CD4-positive, alpha-beta T cell (primary cell): ENCODE data around the gene MNS1. TPM values are rescaled to one million over a fixed set of nuclear protein-coding genes. Genes with fewer than 3 reads are reported as not detected.

Source experiments
- ATAC-seq: fragments of 200-7000 bp; cut with Tn5 transposase; one replicate; pipeline ENCODE4 v1.10.0; 2022; ENCODE audit warnings: mild to moderate bottlenecking; ENCODE audit not compliant: poor library complexity
- CTCF ChIA-PET: fragments of 350-600 bp; sonication (Branson Sonifier 250); formaldehyde crosslinking; loops from one replicate; lab custom pipeline; 2021; ENCODE audit warnings: antibody characterized with exemption, inconsistent platforms; lab: Charles Lee
- POLR2A ChIA-PET: fragments of 350-600 bp; sonication (Branson Sonifier 250); formaldehyde crosslinking; loops from one replicate; lab custom pipeline; 2021; ENCODE audit warnings: antibody characterized with exemption, inconsistent platforms; lab: Charles Lee
- DNase-seq, 14 experiments: peaks; one replicate each; pipeline ENCODE4 v3.0.0-alpha.2; 2013 to 2020; ENCODE audit warnings: mixed read lengths in 2 of 14
- H3K27ac ChIP-seq, 2 donors: one replicate each; pipeline versions ENCODE4 v1.5.1 to v1.7.0; 2013; ENCODE audit warnings: low read length in 2 of 2, low read depth in 1 of 2, mild to moderate bottlenecking in 1 of 2
- H3K27me3 ChIP-seq, 2 experiments: 1 replicate in 1 of 2; 2 replicates in 1 of 2; pipeline versions ENCODE4 v1.6.1 to v1.7.0; 2013; ENCODE audit warnings: low read length in 2 of 2, control low read depth in 1 of 2, mild to moderate bottlenecking in 1 of 2, moderate library complexity in 1 of 2; ENCODE audit not compliant: insufficient read depth in 2 of 2, control insufficient read depth in 1 of 2
- H3K36me3 ChIP-seq: one replicate; pipeline ENCODE4 v1.6.1; 2013; ENCODE audit warnings: low read length, control low read depth; ENCODE audit not compliant: insufficient read depth
- H3K4me1 ChIP-seq: one replicate; pipeline ENCODE4 v1.6.1; 2013; ENCODE audit warnings: low read length, control low read depth; ENCODE audit not compliant: insufficient read depth
- H3K4me3 ChIP-seq: one replicate; pipeline ENCODE4 v1.5.1; 2013; ENCODE audit warnings: mild to moderate bottlenecking, low read length, moderate library complexity
- H3K9me3 ChIP-seq, 2 experiments: 1 replicate in 1 of 2; 2 replicates in 1 of 2; pipeline versions ENCODE4 v1.6.1 to v1.7.0; 2013; ENCODE audit warnings: low read length in 2 of 2, mild to moderate bottlenecking in 2 of 2, control low read depth in 1 of 2, moderate library complexity in 1 of 2; ENCODE audit not compliant: control insufficient read depth in 1 of 2, insufficient read depth in 1 of 2
- H3K27ac Mint-ChIP-seq: one replicate; pipeline ENCODE4 v1.8.0; 2020; ENCODE audit warnings: mixed read lengths
- H3K27me3 Mint-ChIP-seq: one replicate; pipeline ENCODE4 v1.8.0; 2021; ENCODE audit warnings: mixed read lengths
- H3K36me3 Mint-ChIP-seq: one replicate; pipeline ENCODE4 v1.8.0; 2021; ENCODE audit warnings: low read depth, mixed read lengths
- H3K4me1 Mint-ChIP-seq: one replicate; pipeline ENCODE4 v1.8.0; 2021; ENCODE audit warnings: low read depth, mixed read lengths
- H3K4me3 Mint-ChIP-seq: one replicate; pipeline ENCODE4 v1.8.0; 2020; ENCODE audit warnings: mild to moderate bottlenecking, mixed read lengths
- H3K9me3 Mint-ChIP-seq: one replicate; pipeline ENCODE4 v1.8.0; 2020; ENCODE audit warnings: mixed read lengths
- intact Hi-C, 2 experiments: fragments of 100-400 bp; cut with DNase I in 1 of 2; cut with micrococcal nuclease in 1 of 2; formaldehyde crosslinking; loops; one replicate each; pipeline versions ENCODE4 v1.15.1 to v1.9.0; 2023 to 2025; cut with DNase I, micrococcal nuclease
- total RNA-seq, 174 experiments: library from RNA in 2 of 174; stranded (reverse) in 2 of 174; gene quantifications; one replicate each; pipeline ENCODE4 v1.2.3 and lab custom pipeline; 2021 to 2026
- TF ChIP-seq, protein P1 (sequence below): fragments of 200-600 bp; IDR thresholded peaks from one replicate; pipeline ENCODE4 v1.8.0; 2022; ENCODE audit warnings: antibody characterized with exemption, mild to moderate bottlenecking

The MNS1 gene
- total RNA-seq, 2 experiments from 2014 or later: 0.20 TPM; not detected in 1

- TF ChIP-seq, protein P1, sequence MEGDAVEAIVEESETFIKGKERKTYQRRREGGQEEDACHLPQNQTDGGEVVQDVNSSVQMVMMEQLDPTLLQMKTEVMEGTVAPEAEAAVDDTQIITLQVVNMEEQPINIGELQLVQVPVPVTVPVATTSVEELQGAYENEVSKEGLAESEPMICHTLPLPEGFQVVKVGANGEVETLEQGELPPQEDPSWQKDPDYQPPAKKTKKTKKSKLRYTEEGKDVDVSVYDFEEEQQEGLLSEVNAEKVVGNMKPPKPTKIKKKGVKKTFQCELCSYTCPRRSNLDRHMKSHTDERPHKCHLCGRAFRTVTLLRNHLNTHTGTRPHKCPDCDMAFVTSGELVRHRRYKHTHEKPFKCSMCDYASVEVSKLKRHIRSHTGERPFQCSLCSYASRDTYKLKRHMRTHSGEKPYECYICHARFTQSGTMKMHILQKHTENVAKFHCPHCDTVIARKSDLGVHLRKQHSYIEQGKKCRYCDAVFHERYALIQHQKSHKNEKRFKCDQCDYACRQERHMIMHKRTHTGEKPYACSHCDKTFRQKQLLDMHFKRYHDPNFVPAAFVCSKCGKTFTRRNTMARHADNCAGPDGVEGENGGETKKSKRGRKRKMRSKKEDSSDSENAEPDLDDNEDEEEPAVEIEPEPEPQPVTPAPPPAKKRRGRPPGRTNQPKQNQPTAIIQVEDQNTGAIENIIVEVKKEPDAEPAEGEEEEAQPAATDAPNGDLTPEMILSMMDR: no peak
- ChIA-PET POLR2A (no interaction called here), CTCF (no interaction called here)
- DNase-seq (peak in 3 of 14 experiments; percentile 28 to 37 (median 31)), ATAC-seq (peak; percentile 43)
- H3K27me3 ChIP-seq: peaks cover 8 to 19% of the 10 kb centered on the region in 2 experiments
- H3K4me1 Mint-ChIP-seq: peaks cover 31% of the 10 kb centered on the region
- no peak overlapping the region for H3K27ac ChIP-seq
- H3K36me3 Mint-ChIP-seq: no peaks in the 10 kb centered on the region
- peak overlapping the region; percentile 87 for H3K4me3 Mint-ChIP-seq
- H3K27ac Mint-ChIP-seq: peak overlapping the region; percentile 52
- H3K4me1 ChIP-seq: peaks cover 11% of the 10 kb centered on the region
- peaks cover 29% of the 10 kb centered on the region for H3K27me3 Mint-ChIP-seq
- no peaks in the 10 kb centered on the region for H3K9me3 ChIP-seq
- no peaks in the 10 kb centered on the region for H3K9me3 Mint-ChIP-seq
- H3K4me3 ChIP-seq: peak overlapping the region; percentile 40
- intact Hi-C loops: no loop called here
- H3K36me3 ChIP-seq: no peaks in the 10 kb centered on the region
Observed at GRCh38 chr15:56468401-56468800, 3.5 kb upstream of the MNS1 start.

- H3K4me3 ChIP-seq: no peak overlapping the region
- ChIA-PET POLR2A (no interaction called here), CTCF (no interaction called here)
- H3K27me3 Mint-ChIP-seq: peaks cover 29% of the 10 kb centered on the region
- no peak overlapping the region for H3K27ac ChIP-seq
- peaks cover 8 to 19% of the 10 kb centered on the region in 2 experiments for H3K27me3 ChIP-seq
- H3K4me1 ChIP-seq: peaks cover 11% of the 10 kb centered on the region
- peaks cover 31% of the 10 kb centered on the region for H3K4me1 Mint-ChIP-seq
- no peaks in the 10 kb centered on the region for H3K36me3 Mint-ChIP-seq
- no peak overlapping the region for H3K27ac Mint-ChIP-seq
- intact Hi-C loops: no loop called here
- TF ChIP-seq, protein P1: no peak
- no peaks in the 10 kb centered on the region for H3K36me3 ChIP-seq
- DNase-seq (no peak), ATAC-seq (no peak)
- peak overlapping the region; percentile 87 for H3K4me3 Mint-ChIP-seq
- H3K9me3 Mint-ChIP-seq: no peaks in the 10 kb centered on the region
- H3K9me3 ChIP-seq: no peaks in the 10 kb centered on the region
Observed at GRCh38 chr15:56467616-56468015, 2.7 kb upstream of the MNS1 start.

GRCh38 chr15:56460947-56461346 is 4.0 kb downstream of the MNS1 start:
- Mint-ChIP-seq H3K4me1 (peaks cover 17% of the 10 kb centered on the region), H3K9me3 (no peaks in the 10 kb centered on the region), H3K27me3 (peaks cover 33% of the 10 kb centered on the region), H3K27ac (no peak overlapping the region), H3K36me3 (no peaks in the 10 kb centered on the region), H3K4me3 (no peak overlapping the region)
- intact Hi-C loops: no loop called here
- no peaks in the 10 kb centered on the region for H3K36me3 ChIP-seq
- peaks cover 11% of the 10 kb centered on the region for H3K4me1 ChIP-seq
- no peaks in the 10 kb centered on the region for H3K9me3 ChIP-seq
- ATAC-seq (no peak), DNase-seq (no peak)
- TF ChIP-seq, protein P1: no peak
- ChIA-PET POLR2A (no interaction called here), CTCF (no interaction called here)
- no peak overlapping the region for H3K27ac ChIP-seq
- H3K27me3 ChIP-seq: peaks cover 8 to 14% of the 10 kb centered on the region in 2 experiments
- no peak overlapping the region for H3K4me3 ChIP-seq
